H9 (cell line): Measurements from ENCODE around the gene TSPAN32. TPM values are rescaled to one million over a fixed set of nuclear protein-coding genes. Genes with fewer than 3 reads are reported as not detected.

ENCODE experiments used
- DNase-seq: peaks from one replicate; pipeline ENCODE4 v3.0.0-alpha.2; 2017
- H2AFZ ChIP-seq: one replicate; pipeline ENCODE4 v1.6.1; 2013; ENCODE audit warnings: mild to moderate bottlenecking, low read length, control low read depth, moderate library complexity
- H2AK5ac ChIP-seq: 2 replicates; pipeline ENCODE4 v1.6.1; 2013; ENCODE audit warnings: low read length, control low read depth, mixed read lengths; ENCODE audit not compliant: insufficient read length
- H2BK120ac ChIP-seq: one replicate; pipeline ENCODE4 v1.6.1; 2013; ENCODE audit warnings: low read depth, mild to moderate bottlenecking, low read length, control low read depth, inconsistent platforms; ENCODE audit not compliant: poor library complexity, severe bottlenecking
- H2BK12ac ChIP-seq: 2 replicates; pipeline ENCODE4 v1.6.1; 2013; ENCODE audit warnings: low read length, control low read depth, mixed read lengths, low read depth; ENCODE audit not compliant: insufficient read length
- H2BK15ac ChIP-seq: 2 replicates; pipeline ENCODE4 v1.6.1; 2013; ENCODE audit warnings: low read depth, low read length, control low read depth
- H2BK20ac ChIP-seq: one replicate; pipeline ENCODE4 v1.6.1; 2013; ENCODE audit warnings: low read depth, mild to moderate bottlenecking, low read length, control low read depth, inconsistent platforms; ENCODE audit not compliant: poor library complexity, severe bottlenecking
- H2BK5ac ChIP-seq: 2 replicates; pipeline ENCODE4 v1.6.1; 2013; ENCODE audit warnings: low read length, control low read depth, mixed read lengths; ENCODE audit not compliant: insufficient read length
- H3K14ac ChIP-seq: 2 replicates; pipeline ENCODE4 v1.6.1; 2013; ENCODE audit warnings: low read length, control low read depth; ENCODE audit not compliant: insufficient read depth
- H3K18ac ChIP-seq: 2 replicates; pipeline ENCODE4 v1.6.1; 2013; ENCODE audit warnings: low read depth, mild to moderate bottlenecking, mixed read lengths, low read length, control low read depth; ENCODE audit not compliant: insufficient read length
- H3K23ac ChIP-seq: 2 replicates; pipeline ENCODE4 v1.6.1; 2013; ENCODE audit warnings: low read length, control low read depth, mixed read lengths, low read depth; ENCODE audit not compliant: insufficient read length
- H3K23me2 ChIP-seq: 2 replicates; pipeline ENCODE4 v1.6.1; 2013; ENCODE audit warnings: low read depth, mild to moderate bottlenecking, mixed read lengths, low read length, control low read depth; ENCODE audit not compliant: insufficient read length, poor library complexity, severe bottlenecking
- H3K27ac ChIP-seq: 2 replicates; pipeline ENCODE4 v1.5.1; 2013; ENCODE audit warnings: low read length, control low read depth, mixed read lengths, low read depth; ENCODE audit not compliant: insufficient read length
- H3K27me3 ChIP-seq: 2 replicates; pipeline ENCODE4 v1.6.1; 2013; ENCODE audit warnings: low read length, control low read depth, inconsistent platforms; ENCODE audit not compliant: insufficient read depth
- H3K4ac ChIP-seq: 2 replicates; pipeline ENCODE4 v1.6.1; 2013; ENCODE audit warnings: low read depth, mild to moderate bottlenecking, control low read depth, inconsistent platforms, low read length, moderate library complexity
- H3K4me1 ChIP-seq: 2 replicates; pipeline ENCODE4 v1.6.1; 2013; ENCODE audit warnings: low read length, control low read depth, inconsistent platforms; ENCODE audit not compliant: insufficient read depth
- H3K4me2 ChIP-seq: 2 replicates; pipeline ENCODE4 v1.6.1; 2013; ENCODE audit warnings: low read length, control low read depth, mixed read lengths; ENCODE audit not compliant: insufficient read length, insufficient read depth
- H3K56ac ChIP-seq: 2 replicates; pipeline ENCODE4 v1.6.1; 2013; ENCODE audit warnings: low read depth, mild to moderate bottlenecking, mixed read lengths, low read length, control low read depth; ENCODE audit not compliant: insufficient read length
- H3K79me1 ChIP-seq: 2 replicates; pipeline ENCODE4 v1.6.1; 2013; ENCODE audit warnings: low read depth, mild to moderate bottlenecking, moderate library complexity, low read length, control low read depth, inconsistent platforms; ENCODE audit not compliant: insufficient read depth, poor library complexity, severe bottlenecking
- H3K79me2 ChIP-seq: 2 replicates; pipeline ENCODE4 v1.6.1; 2013; ENCODE audit warnings: low read length, control low read depth, inconsistent platforms; ENCODE audit not compliant: insufficient read depth
- H3K9ac ChIP-seq: 2 replicates; pipeline ENCODE4 v1.6.1; 2013; ENCODE audit warnings: low read length, control low read depth, mixed read lengths; ENCODE audit not compliant: insufficient read length; ENCODE audit errors: extremely low read depth
- H3K9me3 ChIP-seq: one replicate; pipeline ENCODE4 v1.6.1; 2013; ENCODE audit warnings: low read depth, low read length, inconsistent platforms; ENCODE audit not compliant: control insufficient read depth
- H3T11ph ChIP-seq: one replicate; pipeline ENCODE4 v1.6.1; 2013; ENCODE audit warnings: mild to moderate bottlenecking, low read length, control low read depth, inconsistent platforms
- H4K20me1 ChIP-seq: one replicate; pipeline ENCODE4 v1.6.1; 2013; ENCODE audit not compliant: control insufficient read depth, insufficient read length, insufficient read depth
- H4K5ac ChIP-seq: 2 replicates; pipeline ENCODE4 v1.6.1; 2013; ENCODE audit warnings: low read depth, mild to moderate bottlenecking, mixed read lengths, low read length, control low read depth; ENCODE audit not compliant: insufficient read length
- H4K8ac ChIP-seq: replicated peaks from 2 replicates; pipeline ENCODE4 v1.6.1; 2013; ENCODE audit warnings: low read length, control low read depth, mixed read lengths, low read depth; ENCODE audit not compliant: insufficient read length
- H4K91ac ChIP-seq: 2 replicates; pipeline ENCODE4 v1.6.1; 2013; ENCODE audit warnings: low read depth, mild to moderate bottlenecking, moderate library complexity, mixed read lengths, low read length, control low read depth; ENCODE audit not compliant: insufficient read length
- H3K27ac Mint-ChIP-seq, 3 experiments: 2 replicates in 2 of 3; 3 replicates in 1 of 3; pipeline ENCODE4 v1.8.0; 2020 to 2021; ENCODE audit warnings: mixed read lengths in 3 of 3, mild to moderate bottlenecking in 1 of 3, moderate library complexity in 1 of 3
- H3K27me3 Mint-ChIP-seq: 2 replicates; pipeline ENCODE4 v1.8.0; 2021; ENCODE audit warnings: low read depth, mild to moderate bottlenecking, moderate library complexity, mixed read lengths
- H3K36me3 Mint-ChIP-seq, 3 experiments: 2 replicates in 2 of 3; 3 replicates in 1 of 3; pipeline ENCODE4 v1.8.0; 2020 to 2021; ENCODE audit warnings: low read depth in 3 of 3, mixed read lengths in 3 of 3; ENCODE audit not compliant: insufficient read depth in 1 of 3
- H3K4me1 Mint-ChIP-seq, 2 experiments: 2 replicates each; pipeline ENCODE4 v1.8.0; 2020; ENCODE audit warnings: mixed read lengths in 2 of 2
- H3K4me3 Mint-ChIP-seq, 2 experiments: 2 replicates in 1 of 2; 3 replicates in 1 of 2; pipeline ENCODE4 v1.8.0; 2020 to 2021; ENCODE audit warnings: mild to moderate bottlenecking in 2 of 2, mixed read lengths in 2 of 2, moderate library complexity in 1 of 2
- H3K9me3 Mint-ChIP-seq, 2 experiments: 2 replicates in 1 of 2; 3 replicates in 1 of 2; pipeline ENCODE4 v1.8.0; 2020; ENCODE audit warnings: mild to moderate bottlenecking in 2 of 2, mixed read lengths in 2 of 2, moderate library complexity in 1 of 2
- CTCF ChIP-seq: fragments of 200-600 bp; sonication (generic); conservative IDR thresholded peaks from 3 replicates; pipeline ENCODE4 v1.8.0; 2021; ENCODE audit warnings: antibody characterized with exemption, mild to moderate bottlenecking
- WGBS: extraction: QIAGEN DNeasy Blood & Tissue Kit; methylation state at CpG from one replicate; pipeline ENCODE4 v1.1.7; 2013; ENCODE audit warnings: missing lambda C conversion rate, low lambda C conversion rate, mixed read lengths; ENCODE audit not compliant: insufficient read length; ENCODE audit errors: extremely low coverage; 5-methylcytosine and 5-hydroxymethylcytosine counted together
- total RNA-seq: library from RNA; stranded (reverse); gene quantifications from 2 replicates; pipeline ENCODE4 v1.2.1, GENCODE V29; 2021

Gene TSPAN32
- total RNA-seq, 1 experiment from 2014 or later, result not detected

GRCh38 chr11:2328656-2329354 is 27.0 kb downstream of the TSPAN32 start:
- H3K14ac ChIP-seq, result no peak overlapping the region
- H4K8ac ChIP-seq, result no peak overlapping the region
- H2BK20ac ChIP-seq, result no peak overlapping the region
- H3K9ac ChIP-seq, result no peak overlapping the region
- no peak overlapping the region for H2BK5ac ChIP-seq
- H4K5ac ChIP-seq, result no peak overlapping the region
- Mint-ChIP-seq H3K36me3 (peaks cover 9 to 18% (median 11%) of the 10 kb centered on the region in 3 experiments; a peak in 6 of 7 replicates), H3K27me3 (peaks cover 39% of the 10 kb centered on the region), H3K4me3 (no peak overlapping the region), H3K27ac (no peak overlapping the region), H3K9me3 (peaks cover 16 to 26% of the 10 kb centered on the region in 2 experiments), H3K4me1 (peaks cover 11 to 14% of the 10 kb centered on the region in 2 experiments; a peak in 3 of 4 replicates)
- H3K4me2 ChIP-seq, result no peak overlapping the region
- no peak overlapping the region for H2BK15ac ChIP-seq
- H3T11ph ChIP-seq, result no peak overlapping the region
- no CpG with 5 or more reads among the region's 15 CpGs for WGBS
- H2AFZ ChIP-seq, result no peak overlapping the region
- H3K27ac ChIP-seq, result no peak overlapping the region
- no peak overlapping the region for H4K91ac ChIP-seq
- H2BK120ac ChIP-seq, result no peak overlapping the region
- H3K23me2 ChIP-seq, result no peaks in the 10 kb centered on the region
- H3K27me3 ChIP-seq, result no peaks in the 10 kb centered on the region
- no peak overlapping the region for H3K4ac ChIP-seq
- no peaks in the 10 kb centered on the region for H3K79me1 ChIP-seq
- H3K23ac ChIP-seq, result no peak overlapping the region
- H3K18ac ChIP-seq, result no peak overlapping the region
- no peaks in the 10 kb centered on the region for H3K4me1 ChIP-seq
- no peaks in the 10 kb centered on the region for H3K79me2 ChIP-seq
- DNase-seq, result no peak
- peaks cover 5% of the 10 kb centered on the region for H3K9me3 ChIP-seq
- no peak for TF ChIP-seq CTCF
- no peak overlapping the region for H2BK12ac ChIP-seq
- no peaks in the 10 kb centered on the region for H4K20me1 ChIP-seq
- H3K56ac ChIP-seq, result no peak overlapping the region
- no peak overlapping the region for H2AK5ac ChIP-seq
